Tibial artery (tissue), 4 donors: ENCODE results near the gene ITLN2.
A peak's percentile ranks its signal among the peaks of the same experiment; 100 is the strongest.

Experiments used
- DNase-seq, 2 donors: peaks; one replicate each; pipeline ENCODE4 v3.0.0-alpha.2; 2019
- H3K27ac ChIP-seq, 2 donors: fragments of 200-600 bp; sonication (generic) in 1 of 2; 1 replicate in 1 of 2; 2 replicates in 1 of 2; pipeline ENCODE4 v1.5.1; 2018 to 2019; ENCODE audit warnings: mild to moderate bottlenecking in 1 of 2
- H3K27me3 ChIP-seq, 2 donors: fragments of 200-600 bp; sonication (generic) in 1 of 2; one replicate each; pipeline versions ENCODE4 v1.5.1 to v1.6.0; 2016 to 2019
- H3K36me3 ChIP-seq, 3 donors: fragments of 200-600 bp; sonication (generic) in 2 of 3; one replicate each; pipeline ENCODE4 v1.5.1; 2016 to 2019; ENCODE audit warnings: mild to moderate bottlenecking in 2 of 3
- H3K4me1 ChIP-seq, 4 donors: fragments of 200-600 bp; sonication (generic) in 2 of 4; 1 replicate in 3 of 4; 2 replicates in 1 of 4; pipeline ENCODE4 v1.5.1; 2016 to 2019
- H3K4me3 ChIP-seq, 2 donors: fragments of 200-600 bp; sonication (generic) in 1 of 2; 1 replicate in 1 of 2; 2 replicates in 1 of 2; pipeline ENCODE4 v1.5.1; 2018 to 2019; ENCODE audit warnings: mild to moderate bottlenecking in 2 of 2
- H3K9me3 ChIP-seq, 3 donors: fragments of 200-600 bp; sonication (generic) in 1 of 3; one replicate each; pipeline ENCODE4 v1.5.1; 2016 to 2019
- CTCF ChIP-seq, 2 experiments: fragments of 200-600 bp in 1 of 2; fragments of 450-650 bp in 1 of 2; IDR thresholded peaks; one replicate each; pipeline ENCODE4 v1.5.1; 2017 to 2019; ENCODE audit warnings: antibody characterized with exemption in 2 of 2, mild to moderate bottlenecking in 1 of 2, moderate library complexity in 1 of 2
- intact Hi-C: fragments of 100-400 bp; cut with DNase I; formaldehyde crosslinking; loops from one replicate; pipeline ENCODE4 v1.15.0; 2023; ENCODE audit warnings: low total_unique reads

ITLN2 gene

GRCh38 chr1:160954158-160955104, at the start of gene ITLN2:
Gene ITLN2, minus strand, starts transcription at chr1:160954809. Its CDS starts 68 bp downstream, at chr1:160954741.
- DNase-seq, result no peak
- H3K4me3 ChIP-seq, result no peak within 1 kb of the TSS
- H3K27me3 ChIP-seq, result no peaks in the 10 kb centered on the region
- no peaks in the 10 kb centered on the region for H3K9me3 ChIP-seq
- no peaks in the 10 kb centered on the region for H3K4me1 ChIP-seq
- peak in 1 of 2 experiments; percentile 38 for TF ChIP-seq CTCF (IDR thresholded peaks at IDR 0.05)
- H3K36me3 ChIP-seq, result no peaks in the 10 kb centered on the region
- H3K27ac ChIP-seq, result no peak within 1 kb of the TSS
- intact Hi-C loops, result no loop called here

- no peaks in the 10 kb centered on the region for H3K4me1 ChIP-seq
- peak in 1 of 2 donors; percentile 13 for DNase-seq
- intact Hi-C loops, result no loop called here
- H3K9me3 ChIP-seq, result no peaks in the 10 kb centered on the region
- H3K36me3 ChIP-seq, result peaks cover 0 to 34% (median 0%) of the 10 kb centered on the region in 3 donors
- TF ChIP-seq CTCF (IDR thresholded peaks at IDR 0.05), result no peak
- H3K4me3 ChIP-seq, result no peak overlapping the region
- H3K27ac ChIP-seq, result no peak overlapping the region
- no peaks in the 10 kb centered on the region for H3K27me3 ChIP-seq
Observed at GRCh38 chr1:161001525-161001924, 46.9 kb upstream of the ITLN2 start.

- TF ChIP-seq CTCF (IDR thresholded peaks at IDR 0.05), result no peak
- Histone ChIP-seq H3K4me1 (no peaks in the 10 kb centered on the region), H3K36me3 (peaks cover 0 to 34% (median 0%) of the 10 kb centered on the region in 3 donors), H3K27me3 (no peaks in the 10 kb centered on the region), H3K4me3 (no peak overlapping the region), H3K9me3 (no peaks in the 10 kb centered on the region), H3K27ac (no peak overlapping the region)
- peak in 1 of 2 donors; percentile 39 for DNase-seq
- intact Hi-C loops, result no loop called here
Observed at GRCh38 chr1:161000736-161001480, 46.3 kb upstream of the ITLN2 start.

GRCh38 chr1:160999376-160999775, 44.8 kb upstream of the ITLN2 start:
- Histone ChIP-seq H3K27ac (no peak overlapping the region), H3K27me3 (no peaks in the 10 kb centered on the region), H3K9me3 (no peaks in the 10 kb centered on the region), H3K4me3 (no peak overlapping the region), H3K36me3 (peaks cover 0 to 34% (median 0%) of the 10 kb centered on the region in 3 donors), H3K4me1 (no peaks in the 10 kb centered on the region)
- peak in 1 of 2 donors; percentile 27 for DNase-seq
- intact Hi-C loops, result loop anchor here (10.0 kb wide), 1 partner anchor 95 kb away; the partner anchor contains the start of gene KLHDC9
- TF ChIP-seq CTCF (IDR thresholded peaks at IDR 0.05), result no peak

- no peak overlapping the region for H3K27ac ChIP-seq
- H3K4me1 ChIP-seq, result no peaks in the 10 kb centered on the region
- TF ChIP-seq CTCF (IDR thresholded peaks at IDR 0.05), result peak; percentile 23 to 26
- H3K27me3 ChIP-seq, result no peaks in the 10 kb centered on the region
- intact Hi-C loops, result loop anchor here (10.0 kb wide), 1 partner anchor 97 kb away; the partner anchor contains the start of gene KLHDC9
- no peaks in the 10 kb centered on the region for H3K9me3 ChIP-seq
- H3K36me3 ChIP-seq, result peaks cover 0 to 34% (median 0%) of the 10 kb centered on the region in 3 donors
- DNase-seq, result peak in 1 of 2 donors; percentile 61
- H3K4me3 ChIP-seq, result no peak overlapping the region
Observed at GRCh38 chr1:160997323-160998038, 42.9 kb upstream of the ITLN2 start.
